HUDEP-2 (cell line): ENCODE measurements around the gene LDLRAD4.

Source experiments
- DNase-seq, 76 experiments: peaks; one replicate each; lab custom pipeline; 2025; ENCODE audit not compliant: unreplicated experiment in 76 of 76; lab: John Stamatoyannopoulos, UW

Gene LDLRAD4

GRCh38 chr18:13264091-13265007, 45.8 kb downstream of the LDLRAD4 start:
- DNase-seq, result no peak

- DNase-seq, result no peak
Measured at GRCh38 chr18:13265008-13265910, 46.7 kb downstream of the LDLRAD4 start.

- no peak for DNase-seq
Measured at GRCh38 chr18:13265911-13266217, 47.3 kb downstream of the LDLRAD4 start.

GRCh38 chr18:13266218-13267100, 47.9 kb downstream of the LDLRAD4 start:
- no peak for DNase-seq

- DNase-seq, result no peak
Measured at GRCh38 chr18:13267431-13267873, 48.9 kb downstream of the LDLRAD4 start.

GRCh38 chr18:13268158-13269012, 49.8 kb downstream of the LDLRAD4 start:
- no peak for DNase-seq

GRCh38 chr18:13269013-13269280, 50.4 kb downstream of the LDLRAD4 start:
- no peak for DNase-seq

- DNase-seq, result no peak
Measured at GRCh38 chr18:13269521-13270011, 51.0 kb downstream of the LDLRAD4 start.

GRCh38 chr18:13270279-13270855, 51.8 kb downstream of the LDLRAD4 start:
- no peak for DNase-seq

GRCh38 chr18:13271302-13271911, 52.8 kb downstream of the LDLRAD4 start:
- DNase-seq, result no peak

- DNase-seq, result no peak
Measured at GRCh38 chr18:13272416-13272815, 53.9 kb downstream of the LDLRAD4 start.

- no peak for DNase-seq
Measured at GRCh38 chr18:13273800-13274199, 55.2 kb downstream of the LDLRAD4 start.

GRCh38 chr18:13275075-13275474, 56.5 kb downstream of the LDLRAD4 start:
- no peak for DNase-seq

GRCh38 chr18:13276530-13277520, 58.3 kb downstream of the LDLRAD4 start:
- no peak for DNase-seq

GRCh38 chr18:13278062-13278630, 59.6 kb downstream of the LDLRAD4 start:
- DNase-seq, result no peak

- no peak for DNase-seq
Measured at GRCh38 chr18:13279181-13280069, 60.9 kb downstream of the LDLRAD4 start.
